Measurements from ENCODE around the gene PRICKLE2.

PRICKLE2 gene

DNA sequence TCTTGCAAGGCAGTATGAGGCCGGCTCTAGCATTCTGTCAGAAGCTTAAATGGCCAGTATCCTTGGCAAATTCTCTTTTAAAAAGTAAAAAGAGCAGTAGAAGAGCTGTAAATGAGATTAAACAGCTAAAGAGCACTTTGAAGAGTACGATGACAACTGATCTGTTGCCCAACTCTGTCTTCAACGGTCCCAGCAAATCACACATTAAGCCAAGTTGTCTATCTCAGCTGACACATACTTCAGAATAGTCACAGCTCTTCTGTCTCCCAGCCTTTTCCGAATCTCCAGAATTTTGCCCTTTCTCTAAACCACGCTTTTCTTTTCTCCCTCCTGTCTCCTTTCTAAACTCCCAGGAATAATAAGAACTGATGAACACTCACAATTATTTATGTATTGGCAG lies 51.7 kb downstream of the PRICKLE2 start:
- no peaks in the 10 kb centered on the region for H3K27me3 ChIP-seq
- H3K36me3 ChIP-seq, result no peaks in the 10 kb centered on the region
- no peak overlapping the region for H3K4me3 ChIP-seq (ENCODE audit: low read depth in 1 of 2, low read length in 1 of 2)
- H3K4me1 ChIP-seq (ENCODE audit: control insufficient read depth in 1 of 2, insufficient read depth in 1 of 2, low read depth in 1 of 2, low read length in 1 of 2), result no peaks in the 10 kb centered on the region
- H3K27ac ChIP-seq, result no peak overlapping the region
- no peaks in the 10 kb centered on the region for H3K9me3 ChIP-seq
- TF ChIP-seq, protein P1, sequence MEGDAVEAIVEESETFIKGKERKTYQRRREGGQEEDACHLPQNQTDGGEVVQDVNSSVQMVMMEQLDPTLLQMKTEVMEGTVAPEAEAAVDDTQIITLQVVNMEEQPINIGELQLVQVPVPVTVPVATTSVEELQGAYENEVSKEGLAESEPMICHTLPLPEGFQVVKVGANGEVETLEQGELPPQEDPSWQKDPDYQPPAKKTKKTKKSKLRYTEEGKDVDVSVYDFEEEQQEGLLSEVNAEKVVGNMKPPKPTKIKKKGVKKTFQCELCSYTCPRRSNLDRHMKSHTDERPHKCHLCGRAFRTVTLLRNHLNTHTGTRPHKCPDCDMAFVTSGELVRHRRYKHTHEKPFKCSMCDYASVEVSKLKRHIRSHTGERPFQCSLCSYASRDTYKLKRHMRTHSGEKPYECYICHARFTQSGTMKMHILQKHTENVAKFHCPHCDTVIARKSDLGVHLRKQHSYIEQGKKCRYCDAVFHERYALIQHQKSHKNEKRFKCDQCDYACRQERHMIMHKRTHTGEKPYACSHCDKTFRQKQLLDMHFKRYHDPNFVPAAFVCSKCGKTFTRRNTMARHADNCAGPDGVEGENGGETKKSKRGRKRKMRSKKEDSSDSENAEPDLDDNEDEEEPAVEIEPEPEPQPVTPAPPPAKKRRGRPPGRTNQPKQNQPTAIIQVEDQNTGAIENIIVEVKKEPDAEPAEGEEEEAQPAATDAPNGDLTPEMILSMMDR (IDR thresholded peaks at IDR 0.05), result no peak

DNA sequence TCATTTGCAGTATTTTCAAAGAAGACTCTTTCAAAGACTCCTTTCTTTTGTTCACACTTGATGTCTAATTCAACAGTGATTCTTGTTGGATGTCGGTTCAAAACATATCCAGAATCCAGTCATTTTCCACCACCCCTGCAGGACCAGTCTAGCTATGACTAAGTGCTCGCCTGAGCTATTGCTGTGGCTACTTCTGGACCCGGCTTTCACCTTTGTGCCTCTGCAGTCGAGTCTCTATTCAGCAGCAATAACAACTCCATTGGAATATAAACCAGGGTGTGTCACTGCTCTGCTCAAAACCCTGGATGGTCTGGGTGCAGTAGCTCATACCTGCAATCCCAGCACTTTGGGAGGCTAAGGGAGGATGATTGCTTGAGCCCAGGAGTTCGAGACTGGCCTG lies 55.0 kb downstream of the PRICKLE2 start:
- TF ChIP-seq, protein P1 (IDR thresholded peaks at IDR 0.05), result no peak
- H3K36me3 ChIP-seq, result no peaks in the 10 kb centered on the region
- H3K27me3 ChIP-seq, result no peaks in the 10 kb centered on the region
- no peaks in the 10 kb centered on the region for H3K9me3 ChIP-seq
- no peak overlapping the region for H3K4me3 ChIP-seq (ENCODE audit: low read depth in 1 of 2, low read length in 1 of 2)
- H3K27ac ChIP-seq, result no peak overlapping the region
- no peaks in the 10 kb centered on the region for H3K4me1 ChIP-seq (ENCODE audit: control insufficient read depth in 1 of 2, insufficient read depth in 1 of 2, low read depth in 1 of 2, low read length in 1 of 2)

DNA sequence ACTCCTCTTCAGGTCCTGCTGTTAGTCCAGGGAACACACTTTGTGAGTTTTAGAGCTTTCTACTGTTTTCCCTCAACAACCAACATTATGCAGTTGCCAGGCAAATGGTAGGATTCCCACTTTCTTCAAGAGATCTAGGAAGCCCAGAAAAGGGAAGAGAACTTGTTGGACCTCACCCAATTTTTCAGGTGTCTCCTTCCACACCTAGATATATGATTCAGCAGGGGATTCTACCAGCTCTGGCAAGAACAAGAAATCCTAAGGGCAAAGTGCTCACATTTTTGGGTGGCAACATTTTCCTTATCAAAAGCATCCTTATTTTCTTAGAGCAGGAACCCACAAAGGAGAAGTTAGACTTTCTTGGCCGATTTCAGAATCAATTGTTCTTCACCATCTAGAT lies 57.4 kb downstream of the PRICKLE2 start:
- Histone ChIP-seq H3K36me3 (no peaks in the 10 kb centered on the region), H3K9me3 (no peaks in the 10 kb centered on the region), H3K4me1 (ENCODE audit: control insufficient read depth in 1 of 2, insufficient read depth in 1 of 2, low read depth in 1 of 2, low read length in 1 of 2) (no peaks in the 10 kb centered on the region), H3K27me3 (peaks cover 7% of the 10 kb centered on the region), H3K4me3 (ENCODE audit: low read depth in 1 of 2, low read length in 1 of 2) (no peak overlapping the region), H3K27ac (no peak overlapping the region)
- TF ChIP-seq, protein P1 (IDR thresholded peaks at IDR 0.05), result no peak

DNA sequence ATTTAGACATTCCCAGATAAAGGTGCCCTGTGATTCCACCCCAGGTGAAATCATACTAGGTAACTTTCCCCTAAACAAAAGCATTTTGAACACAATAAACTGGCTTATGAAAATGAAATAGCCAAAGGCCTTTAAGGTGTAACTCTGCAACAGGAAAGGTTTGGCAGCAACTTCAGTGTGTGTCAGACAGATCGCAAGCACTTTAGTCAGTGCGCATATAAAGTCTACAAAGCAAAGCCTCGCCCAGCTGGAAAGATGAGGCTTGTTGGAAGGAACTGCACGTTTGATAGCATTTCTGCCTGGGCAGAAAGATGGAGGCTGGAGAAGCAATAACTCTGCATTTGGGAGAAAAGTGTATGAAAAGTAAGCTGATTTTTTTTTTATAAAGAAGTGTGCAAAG lies 57.9 kb downstream of the PRICKLE2 start:
- Histone ChIP-seq H3K4me1 (ENCODE audit: control insufficient read depth in 1 of 2, insufficient read depth in 1 of 2, low read depth in 1 of 2, low read length in 1 of 2) (no peaks in the 10 kb centered on the region), H3K27ac (no peak overlapping the region), H3K27me3 (peaks cover 12% of the 10 kb centered on the region), H3K4me3 (ENCODE audit: low read depth in 1 of 2, low read length in 1 of 2) (no peak overlapping the region), H3K9me3 (no peaks in the 10 kb centered on the region), H3K36me3 (no peaks in the 10 kb centered on the region)
- TF ChIP-seq, protein P1 (IDR thresholded peaks at IDR 0.05), result no peak

DNA sequence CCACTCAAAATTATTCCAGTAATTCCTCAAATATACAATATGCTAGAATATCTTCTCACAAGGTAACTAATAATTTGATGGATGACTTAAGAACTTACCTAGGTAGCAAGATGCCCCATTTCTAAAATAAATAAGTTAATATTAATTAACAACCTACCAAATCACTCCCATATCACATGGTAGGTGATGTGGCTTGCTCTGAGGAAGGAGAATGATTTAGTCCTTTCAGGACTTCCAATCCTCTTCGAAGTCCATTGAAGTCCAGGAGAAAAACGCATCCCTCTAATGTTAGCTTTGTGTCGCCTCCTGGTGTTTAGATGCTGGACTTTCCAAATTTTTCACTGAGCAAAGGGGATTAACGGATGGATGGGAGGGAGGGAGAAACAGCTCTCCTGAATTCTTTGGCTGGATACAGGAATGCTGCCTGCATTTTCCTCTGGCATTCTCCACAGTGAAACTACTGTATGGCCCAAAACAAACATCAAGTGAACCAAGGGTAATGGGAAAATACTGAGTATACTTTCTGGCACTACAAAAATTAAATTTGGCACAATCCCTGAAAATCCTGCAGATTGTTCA lies 58.6 kb downstream of the PRICKLE2 start:
- no peaks in the 10 kb centered on the region for H3K36me3 ChIP-seq
- H3K9me3 ChIP-seq, result no peaks in the 10 kb centered on the region
- no peak overlapping the region for H3K27ac ChIP-seq
- H3K4me3 ChIP-seq (ENCODE audit: low read depth in 1 of 2, low read length in 1 of 2), result no peak overlapping the region
- no peaks in the 10 kb centered on the region for H3K4me1 ChIP-seq (ENCODE audit: control insufficient read depth in 1 of 2, insufficient read depth in 1 of 2, low read depth in 1 of 2, low read length in 1 of 2)
- TF ChIP-seq, protein P1 (IDR thresholded peaks at IDR 0.05), result no peak
- H3K27me3 ChIP-seq, result peaks cover 19% of the 10 kb centered on the region

DNA sequence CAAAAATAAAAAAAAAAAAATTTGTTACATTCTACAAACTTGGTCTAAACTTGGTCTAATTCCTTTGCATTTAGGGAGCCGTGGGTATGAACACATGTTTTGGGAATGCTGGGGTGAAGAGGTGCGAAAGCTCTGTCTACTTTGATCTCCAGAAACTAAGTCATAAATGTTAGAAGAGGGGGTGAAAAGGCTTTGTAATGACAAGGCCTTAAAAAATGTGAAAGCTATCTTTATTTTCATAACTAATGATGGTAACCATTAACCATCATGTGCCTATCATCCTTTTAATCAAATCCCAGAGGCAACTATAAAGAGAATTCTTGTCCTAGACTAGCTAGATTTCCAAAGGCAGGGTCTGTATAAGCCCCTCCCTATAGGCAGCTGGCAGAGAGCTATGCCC lies 60.9 kb downstream of the PRICKLE2 start:
- H3K9me3 ChIP-seq, result no peaks in the 10 kb centered on the region
- peaks cover 42% of the 10 kb centered on the region for H3K27me3 ChIP-seq
- H3K4me1 ChIP-seq (ENCODE audit: control insufficient read depth in 1 of 2, insufficient read depth in 1 of 2, low read depth in 1 of 2, low read length in 1 of 2), result no peaks in the 10 kb centered on the region
- H3K36me3 ChIP-seq, result no peaks in the 10 kb centered on the region
- TF ChIP-seq, protein P1 (IDR thresholded peaks at IDR 0.05), result no peak
- H3K4me3 ChIP-seq (ENCODE audit: low read depth in 1 of 2, low read length in 1 of 2), result no peak overlapping the region
- H3K27ac ChIP-seq, result no peak overlapping the region

All from neutrophil (primary cell).